ENCODE measurements around the gene FBXL4. TPM values are rescaled to one million over a fixed set of nuclear protein-coding genes. Genes with fewer than 3 reads are reported as not detected.

FBXL4 gene
- polyA plus RNA-seq, 1 of the 3 experiments (the other 2 are of a cell fraction): 8.1 TPM

DNA sequence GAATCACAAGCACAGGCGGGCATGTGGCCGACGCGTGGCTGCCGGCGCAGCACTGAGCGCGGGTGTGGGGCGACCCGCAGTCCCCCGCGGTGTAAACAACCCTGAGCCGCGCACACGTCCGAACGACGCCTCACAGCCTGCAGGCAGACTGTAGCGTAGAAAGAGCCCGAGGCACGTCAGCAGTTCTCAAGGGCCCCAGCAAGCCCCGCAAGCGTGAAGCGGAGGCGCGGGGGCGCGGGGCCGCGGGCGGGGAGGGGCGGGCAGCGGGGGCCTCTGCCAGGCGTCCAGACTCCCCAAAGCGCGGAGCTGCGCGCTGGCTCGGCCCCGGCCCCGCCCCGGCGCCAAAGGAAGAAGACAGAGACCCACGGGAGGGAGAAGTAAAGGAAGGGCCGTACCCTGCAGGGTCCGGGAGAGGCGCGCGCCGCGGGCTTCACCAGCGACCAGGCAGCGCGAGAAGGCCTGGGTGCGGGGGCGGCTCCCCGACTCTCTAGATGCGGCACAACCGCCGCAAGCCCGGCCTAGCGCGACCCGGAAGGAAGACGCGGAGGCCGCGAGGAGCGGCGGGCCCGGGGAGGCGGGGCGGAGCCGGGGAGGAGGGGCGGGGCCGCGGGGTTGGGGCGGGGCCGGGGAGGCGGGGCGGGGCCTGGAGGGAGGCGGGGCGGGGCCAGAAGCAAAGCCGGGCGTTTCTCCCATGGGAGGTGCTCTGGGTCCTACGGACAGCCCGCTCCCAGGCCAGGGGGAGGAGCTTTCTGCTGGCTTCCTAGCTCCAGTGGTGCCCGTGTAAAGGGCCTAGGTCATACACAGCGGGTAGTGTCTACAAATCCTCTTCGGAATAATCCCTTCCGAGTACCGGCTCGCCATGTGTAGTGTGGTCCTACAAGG is at the start of gene FBXL4 (continued):
- TF ChIP-seq GATA2 (CRISPR knock-in tag; IDR thresholded peaks at IDR 0.05) (no peak), RXRA (IDR thresholded peaks at IDR 0.05; ENCODE audit: borderline replicate concordance, low read depth) (no peak), GABPA (IDR thresholded peaks at IDR 0.05; ENCODE audit: low read depth) (peak; percentile 30; the same call in 1 of the 2 replicates), SMC3 (IDR thresholded peaks at IDR 0.05; ENCODE audit: low read depth, low read length) (no peak)
- TF ChIP-seq, protein P1, sequence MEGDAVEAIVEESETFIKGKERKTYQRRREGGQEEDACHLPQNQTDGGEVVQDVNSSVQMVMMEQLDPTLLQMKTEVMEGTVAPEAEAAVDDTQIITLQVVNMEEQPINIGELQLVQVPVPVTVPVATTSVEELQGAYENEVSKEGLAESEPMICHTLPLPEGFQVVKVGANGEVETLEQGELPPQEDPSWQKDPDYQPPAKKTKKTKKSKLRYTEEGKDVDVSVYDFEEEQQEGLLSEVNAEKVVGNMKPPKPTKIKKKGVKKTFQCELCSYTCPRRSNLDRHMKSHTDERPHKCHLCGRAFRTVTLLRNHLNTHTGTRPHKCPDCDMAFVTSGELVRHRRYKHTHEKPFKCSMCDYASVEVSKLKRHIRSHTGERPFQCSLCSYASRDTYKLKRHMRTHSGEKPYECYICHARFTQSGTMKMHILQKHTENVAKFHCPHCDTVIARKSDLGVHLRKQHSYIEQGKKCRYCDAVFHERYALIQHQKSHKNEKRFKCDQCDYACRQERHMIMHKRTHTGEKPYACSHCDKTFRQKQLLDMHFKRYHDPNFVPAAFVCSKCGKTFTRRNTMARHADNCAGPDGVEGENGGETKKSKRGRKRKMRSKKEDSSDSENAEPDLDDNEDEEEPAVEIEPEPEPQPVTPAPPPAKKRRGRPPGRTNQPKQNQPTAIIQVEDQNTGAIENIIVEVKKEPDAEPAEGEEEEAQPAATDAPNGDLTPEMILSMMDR (IDR thresholded peaks at IDR 0.05): no peak
- TF ChIP-seq, protein P2, sequence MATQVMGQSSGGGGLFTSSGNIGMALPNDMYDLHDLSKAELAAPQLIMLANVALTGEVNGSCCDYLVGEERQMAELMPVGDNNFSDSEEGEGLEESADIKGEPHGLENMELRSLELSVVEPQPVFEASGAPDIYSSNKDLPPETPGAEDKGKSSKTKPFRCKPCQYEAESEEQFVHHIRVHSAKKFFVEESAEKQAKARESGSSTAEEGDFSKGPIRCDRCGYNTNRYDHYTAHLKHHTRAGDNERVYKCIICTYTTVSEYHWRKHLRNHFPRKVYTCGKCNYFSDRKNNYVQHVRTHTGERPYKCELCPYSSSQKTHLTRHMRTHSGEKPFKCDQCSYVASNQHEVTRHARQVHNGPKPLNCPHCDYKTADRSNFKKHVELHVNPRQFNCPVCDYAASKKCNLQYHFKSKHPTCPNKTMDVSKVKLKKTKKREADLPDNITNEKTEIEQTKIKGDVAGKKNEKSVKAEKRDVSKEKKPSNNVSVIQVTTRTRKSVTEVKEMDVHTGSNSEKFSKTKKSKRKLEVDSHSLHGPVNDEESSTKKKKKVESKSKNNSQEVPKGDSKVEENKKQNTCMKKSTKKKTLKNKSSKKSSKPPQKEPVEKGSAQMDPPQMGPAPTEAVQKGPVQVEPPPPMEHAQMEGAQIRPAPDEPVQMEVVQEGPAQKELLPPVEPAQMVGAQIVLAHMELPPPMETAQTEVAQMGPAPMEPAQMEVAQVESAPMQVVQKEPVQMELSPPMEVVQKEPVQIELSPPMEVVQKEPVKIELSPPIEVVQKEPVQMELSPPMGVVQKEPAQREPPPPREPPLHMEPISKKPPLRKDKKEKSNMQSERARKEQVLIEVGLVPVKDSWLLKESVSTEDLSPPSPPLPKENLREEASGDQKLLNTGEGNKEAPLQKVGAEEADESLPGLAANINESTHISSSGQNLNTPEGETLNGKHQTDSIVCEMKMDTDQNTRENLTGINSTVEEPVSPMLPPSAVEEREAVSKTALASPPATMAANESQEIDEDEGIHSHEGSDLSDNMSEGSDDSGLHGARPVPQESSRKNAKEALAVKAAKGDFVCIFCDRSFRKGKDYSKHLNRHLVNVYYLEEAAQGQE (IDR thresholded peaks at IDR 0.05; ENCODE audit: low read depth, low read length): 0 out of 2 replicates have a peak, but pooled peaks have one; percentile 7

DNA sequence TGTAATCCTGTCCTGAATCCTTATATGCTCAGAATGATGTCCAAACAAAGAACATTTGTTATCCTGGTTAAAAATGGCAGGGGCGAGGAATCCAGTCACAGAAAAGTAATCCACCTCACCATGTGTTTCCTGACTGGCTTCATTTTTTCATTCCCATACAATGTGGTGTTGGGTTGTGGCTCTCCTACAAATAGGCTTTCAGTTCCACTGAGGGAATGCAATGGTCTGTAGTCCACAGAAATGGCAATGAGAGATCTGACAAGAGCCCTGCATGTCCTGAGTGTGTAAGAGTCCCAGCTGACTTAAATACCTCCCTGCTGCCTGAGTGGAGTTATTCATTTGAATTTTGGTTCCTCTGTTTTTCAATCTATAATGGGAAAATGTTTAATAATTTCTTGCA is 47.4 kb upstream of the FBXL4 start:
- H4K20me1 ChIP-seq (ENCODE audit: insufficient read depth): no peaks in the 10 kb centered on the region
- no peak overlapping the region for H3K4me3 ChIP-seq (ENCODE audit: low read depth in 2 of 2, low read length in 1 of 2)
- H3K79me2 ChIP-seq (ENCODE audit: insufficient read depth): no peaks in the 10 kb centered on the region
- 20% methylated on average over 1 of the region's 1 CpG for WGBS (ENCODE audit: low lambda C conversion rate)
- H3K4me1 ChIP-seq (ENCODE audit: control insufficient read depth in 1 of 2, insufficient read depth in 2 of 2, low read depth in 1 of 2, low read length in 1 of 2): no peaks in the 10 kb centered on the region
- no peak overlapping the region for H2AFZ ChIP-seq (ENCODE audit: low read depth)
- no peak overlapping the region for H3K9ac ChIP-seq
- H3K27ac ChIP-seq (ENCODE audit: low read depth in 2 of 2, low read length in 1 of 2): no peak overlapping the region
- ChIA-PET CTCF (no interaction called here), POLR2A (no interaction called here)
- no peak for TF ChIP-seq POLR2AphosphoS5 (IDR thresholded peaks at IDR 0.05; ENCODE audit: low read depth, low read length)
- TF ChIP-seq FOSL2 (IDR thresholded peaks at IDR 0.05; ENCODE audit: borderline replicate concordance, low read depth): no peak
- no peak for TF ChIP-seq NFIC (IDR thresholded peaks at IDR 0.05; ENCODE audit: borderline replicate concordance)
- no peak for TF ChIP-seq RCOR1 (IDR thresholded peaks at IDR 0.05; ENCODE audit: low read length)
- no peak for TF ChIP-seq RFX5 (IDR thresholded peaks at IDR 0.05; ENCODE audit: low read length)
- no peak for TF ChIP-seq EZH2phosphoT487 (IDR thresholded peaks at IDR 0.05; ENCODE audit: borderline replicate concordance, low read depth)
- TF ChIP-seq TEAD4 (IDR thresholded peaks at IDR 0.05; ENCODE audit: borderline replicate concordance, insufficient read depth): no peak
- TF ChIP-seq CHD2 (IDR thresholded peaks at IDR 0.05; ENCODE audit: low read length, partially characterized antibody): no peak
- TF ChIP-seq RAD21 (IDR thresholded peaks at IDR 0.05; ENCODE audit: low read length): no peak
- TF ChIP-seq TAF1 (IDR thresholded peaks at IDR 0.05; ENCODE audit: borderline replicate concordance, low read depth, low read length): no peak
- TF ChIP-seq MEF2A (IDR thresholded peaks at IDR 0.05; ENCODE audit: borderline replicate concordance, low read depth): no peak
- no peak for TF ChIP-seq MXI1 (IDR thresholded peaks at IDR 0.05; ENCODE audit: low read depth, low read length)
- no peak for TF ChIP-seq GABPA (IDR thresholded peaks at IDR 0.05; ENCODE audit: low read depth)
- TF ChIP-seq, protein P3, sequence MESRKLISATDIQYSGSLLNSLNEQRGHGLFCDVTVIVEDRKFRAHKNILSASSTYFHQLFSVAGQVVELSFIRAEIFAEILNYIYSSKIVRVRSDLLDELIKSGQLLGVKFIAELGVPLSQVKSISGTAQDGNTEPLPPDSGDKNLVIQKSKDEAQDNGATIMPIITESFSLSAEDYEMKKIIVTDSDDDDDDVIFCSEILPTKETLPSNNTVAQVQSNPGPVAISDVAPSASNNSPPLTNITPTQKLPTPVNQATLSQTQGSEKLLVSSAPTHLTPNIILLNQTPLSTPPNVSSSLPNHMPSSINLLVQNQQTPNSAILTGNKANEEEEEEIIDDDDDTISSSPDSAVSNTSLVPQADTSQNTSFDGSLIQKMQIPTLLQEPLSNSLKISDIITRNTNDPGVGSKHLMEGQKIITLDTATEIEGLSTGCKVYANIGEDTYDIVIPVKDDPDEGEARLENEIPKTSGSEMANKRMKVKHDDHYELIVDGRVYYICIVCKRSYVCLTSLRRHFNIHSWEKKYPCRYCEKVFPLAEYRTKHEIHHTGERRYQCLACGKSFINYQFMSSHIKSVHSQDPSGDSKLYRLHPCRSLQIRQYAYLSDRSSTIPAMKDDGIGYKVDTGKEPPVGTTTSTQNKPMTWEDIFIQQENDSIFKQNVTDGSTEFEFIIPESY (IDR thresholded peaks at IDR 0.05; ENCODE audit: borderline replicate concordance, low read depth): no peak
- TF ChIP-seq, protein P4, sequence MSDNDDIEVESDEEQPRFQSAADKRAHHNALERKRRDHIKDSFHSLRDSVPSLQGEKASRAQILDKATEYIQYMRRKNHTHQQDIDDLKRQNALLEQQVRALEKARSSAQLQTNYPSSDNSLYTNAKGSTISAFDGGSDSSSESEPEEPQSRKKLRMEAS (IDR thresholded peaks at IDR 0.05; ENCODE audit: low read depth): no peak
- no peak for TF ChIP-seq YY1 (IDR thresholded peaks at IDR 0.05; ENCODE audit: low read depth)
- TF ChIP-seq SMC3 (IDR thresholded peaks at IDR 0.05; ENCODE audit: low read depth, low read length): no peak
- DNase-seq: no peak
- no peaks in the 10 kb centered on the region for H3K9me3 ChIP-seq
- no peaks in the 10 kb centered on the region for H3K9me2 ChIP-seq
- no peaks in the 10 kb centered on the region for H3K36me3 ChIP-seq (replicated peaks in 1 of 2; ENCODE audit: control insufficient read depth in 1 of 2, insufficient read depth in 2 of 2, low read length in 1 of 2)
- H3K27me3 ChIP-seq (ENCODE audit: insufficient read depth): no peaks in the 10 kb centered on the region; the same call in 1 of the 2 replicates
- no peak overlapping the region for H3K4me2 ChIP-seq
- no peaks in the 10 kb centered on the region for H3F3A ChIP-seq (replicated peaks; ENCODE audit: insufficient read depth)
